HepG2 (cell line): ENCODE results near the gene GMEB1. TPM values are rescaled to one million over a fixed set of nuclear protein-coding genes. Genes with fewer than 3 reads are reported as not detected.

Experiments
- ADNP ChIP-seq: sonication (generic); formaldehyde crosslinking; IDR thresholded peaks from 2 replicates; pipeline ENCODE4 v1.4.0; 2020; ENCODE audit warnings: missing genetic modification reagents
- ATF3 ChIP-seq: sonication (generic); formaldehyde crosslinking; IDR thresholded peaks from 2 replicates; pipeline ENCODE4 v1.4.0; 2020; ENCODE audit warnings: missing genetic modification reagents
- BCL6 ChIP-seq: IDR thresholded peaks from 2 replicates; pipeline ENCODE4 v1.6.1; 2016; ENCODE audit warnings: missing genetic modification reagents, missing compliant biosample characterization
- CBX5 ChIP-seq: sonication (generic); formaldehyde crosslinking; IDR thresholded peaks from 2 replicates; pipeline ENCODE4 v1.4.0; 2020; ENCODE audit warnings: missing genetic modification reagents, borderline replicate concordance
- CCDC6 ChIP-seq: sonication (generic); formaldehyde crosslinking; IDR thresholded peaks from 2 replicates; pipeline ENCODE4 v1.8.1; 2022; ENCODE audit warnings: mild to moderate bottlenecking, missing genetic modification reagents, moderate library complexity
- CEBPG ChIP-seq: IDR thresholded peaks from 2 replicates; pipeline ENCODE4 v1.6.1; 2016
- DDIT3 ChIP-seq: sonication (generic); formaldehyde crosslinking; IDR thresholded peaks from 2 replicates; pipeline ENCODE4 v1.4.0; 2020; ENCODE audit warnings: mild to moderate bottlenecking, missing genetic modification reagents
- FOXK1 ChIP-seq: sonication (generic); formaldehyde crosslinking; IDR thresholded peaks from 2 replicates; pipeline ENCODE4 v1.4.0; 2020; ENCODE audit warnings: low read depth, missing genetic modification reagents, borderline replicate concordance
- ISX ChIP-seq: sonication (generic); formaldehyde crosslinking; conservative IDR thresholded peaks from 2 replicates; pipeline ENCODE4 v1.5.0; 2020; ENCODE audit warnings: missing genetic modification reagents
- KDM3A ChIP-seq: IDR thresholded peaks from 2 replicates; pipeline ENCODE4 v1.6.1; 2018; ENCODE audit warnings: low read depth, missing compliant biosample characterization
- LCORL ChIP-seq, 2 experiments: fragments of 450-650 bp in 1 of 2; sonication (generic) in 1 of 2; formaldehyde crosslinking in 1 of 2; IDR thresholded peaks; 2 replicates each; pipeline versions ENCODE4 v1.5.0 to v1.6.1; 2017 to 2020; ENCODE audit warnings: antibody characterized with exemption in 1 of 2, missing genetic modification reagents in 1 of 2
- MBD4 ChIP-seq: IDR thresholded peaks from 2 replicates; pipeline ENCODE4 v1.6.1; 2012; ENCODE audit warnings: low read length, inconsistent platforms, borderline replicate concordance
- MZF1 ChIP-seq: sonication (generic); formaldehyde crosslinking; IDR thresholded peaks from 2 replicates; pipeline ENCODE4 v1.8.1; 2023; ENCODE audit warnings: mild to moderate bottlenecking, missing genetic modification reagents, borderline replicate concordance
- RARA ChIP-seq: IDR thresholded peaks from 2 replicates; pipeline ENCODE4 v1.6.1; 2016; ENCODE audit warnings: missing genetic modification reagents, missing compliant biosample characterization
- RBM39 ChIP-seq: fragments of 200-400 bp; formaldehyde crosslinking; IDR thresholded peaks from one replicate; pipeline ENCODE4 v1.6.1; 2018; ENCODE audit warnings: antibody characterized with exemption, mild to moderate bottlenecking, low read depth, low read length; ENCODE audit not compliant: poor library complexity, severe bottlenecking
- REXO4 ChIP-seq: sonication (generic); formaldehyde crosslinking; IDR thresholded peaks from 2 replicates; pipeline ENCODE4 v1.8.0; 2022; ENCODE audit warnings: missing genetic modification reagents, mild to moderate bottlenecking, borderline replicate concordance
- SMAD9 ChIP-seq: sonication (generic); formaldehyde crosslinking; IDR thresholded peaks from 2 replicates; pipeline ENCODE4 v1.5.1; 2020; ENCODE audit warnings: mild to moderate bottlenecking, missing genetic modification reagents
- SP5 ChIP-seq: IDR thresholded peaks from 2 replicates; pipeline ENCODE4 v1.6.1; 2016; ENCODE audit warnings: low read depth, borderline replicate concordance
- TBX2 ChIP-seq: sonication (generic); formaldehyde crosslinking; IDR thresholded peaks from 2 replicates; pipeline ENCODE4 v1.5.0; 2020; ENCODE audit warnings: missing genetic modification reagents, mild to moderate bottlenecking, borderline replicate concordance
- TEAD3 ChIP-seq: optimal IDR thresholded peaks from 2 replicates; pipeline ENCODE3; 2016; ENCODE audit warnings: borderline replicate concordance
- ZBTB21 ChIP-seq: sonication (generic); formaldehyde crosslinking; IDR thresholded peaks from 2 replicates; pipeline ENCODE4 v1.4.0; 2020; ENCODE audit warnings: missing genetic modification reagents
- ZBTB26 ChIP-seq: IDR thresholded peaks from 2 replicates; pipeline ENCODE4 v1.6.1; 2016; ENCODE audit warnings: missing compliant biosample characterization, missing genetic modification reagents, borderline replicate concordance
- ZMYM3 ChIP-seq: sonication (generic); formaldehyde crosslinking; IDR thresholded peaks from 2 replicates; pipeline ENCODE4 v1.5.1; 2020; ENCODE audit warnings: mild to moderate bottlenecking, missing genetic modification reagents
- ZNF143 ChIP-seq: sonication (generic); formaldehyde crosslinking; IDR thresholded peaks from 2 replicates; pipeline ENCODE4 v1.4.0; 2020; ENCODE audit warnings: missing genetic modification reagents
- ZNF20 ChIP-seq: sonication (generic); formaldehyde crosslinking; IDR thresholded peaks from 2 replicates; pipeline ENCODE4 v1.4.0; 2020; ENCODE audit warnings: mild to moderate bottlenecking, moderate library complexity, missing genetic modification reagents
- ZNF256 ChIP-seq: sonication (generic); formaldehyde crosslinking; conservative IDR thresholded peaks from 2 replicates; pipeline ENCODE4 v1.4.0; 2020; ENCODE audit warnings: missing genetic modification reagents
- ZNF260 ChIP-seq: sonication (generic); formaldehyde crosslinking; IDR thresholded peaks from 2 replicates; pipeline ENCODE4 v1.4.0; 2020; ENCODE audit warnings: missing genetic modification reagents, low read depth, mild to moderate bottlenecking, borderline replicate concordance
- ZNF335 ChIP-seq: sonication (generic); formaldehyde crosslinking; IDR thresholded peaks from 2 replicates; pipeline ENCODE4 v1.4.0; 2020; ENCODE audit warnings: missing genetic modification reagents
- ZNF33B ChIP-seq: sonication (generic); formaldehyde crosslinking; IDR thresholded peaks from 2 replicates; pipeline ENCODE4 v1.5.1; 2020; ENCODE audit warnings: mild to moderate bottlenecking, missing genetic modification reagents
- ZNF546 ChIP-seq: sonication (generic); formaldehyde crosslinking; conservative IDR thresholded peaks from 2 replicates; pipeline ENCODE4 v1.8.1; 2023; ENCODE audit warnings: mild to moderate bottlenecking, missing genetic modification reagents
- polyA plus RNA-seq, 8 experiments: library from polyadenylated mRNA; depleted of rRNA in 3 of 8; stranded (reverse) in 7 of 8; unstranded in 1 of 8; fragments of >200 nt; fragmentation: Illumina TruSeq in 4 of 8; extraction: Trizol in 4 of 8; gene quantifications; 2 replicates each; pipeline versions ENCODE4 v1.2.1 to v1.2.3, GENCODE V29; 2011 to 2016; ENCODE audit warnings: low read depth in 4 of 8, missing spikeins in 1 of 8, mixed read lengths in 1 of 8; ENCODE audit not compliant: insufficient read depth in 1 of 8
- total RNA-seq, 5 experiments: library from RNA; depleted of rRNA; stranded (reverse); fragments of >200 nt; fragmentation: Illumina TruSeq; extraction: Trizol; gene quantifications; 2 replicates each; pipeline ENCODE4 v1.2.3, GENCODE V29; 2016; ENCODE audit warnings: low read depth in 1 of 5

The GMEB1 gene
- total and polyA plus RNA-seq, 2 of the 13 experiments (the other 11 are each of a cell fraction or from before 2014, with no cell fraction given) = 3.0 to 6.0 TPM

- TF ChIP-seq SP5 (no peak; the same call in 1 of the 2 replicates), RARA (CRISPR knock-in tag) (peak; percentile 66), CBX5 (peak; percentile 91), ZMYM3 (CRISPR knock-in tag) (no peak), TEAD3 (CRISPR knock-in tag) (peak; percentile 77), ZNF256 (peak; percentile 85), DDIT3 (CRISPR knock-in tag) (no peak; the same call in 1 of the 2 replicates), BCL6 (peak; percentile 80), TBX2 (peak; percentile 80), ZNF33B (no peak), RBM39 (no peak), ZNF260 (CRISPR knock-in tag) (no peak), FOXK1 (CRISPR knock-in tag) (peak; percentile 70), CEBPG (CRISPR knock-in tag) (peak; percentile 67), ZNF335 (CRISPR knock-in tag) (peak; percentile 89), ATF3 (CRISPR knock-in tag) (peak; percentile 67), MZF1 (CRISPR knock-in tag) (no peak), ZBTB26 (CRISPR knock-in tag) (no peak), ZNF546 (CRISPR knock-in tag) (0 out of 2 replicates have a peak, but pooled peaks have one; percentile 17), ZNF143 (peak; percentile 91), MBD4 (peak; percentile 99; the same call in 1 of the 2 replicates), KDM3A (CRISPR knock-in tag) (peak; percentile 98), ISX (CRISPR knock-in tag) (peak; percentile 53; the same call in 1 of the 2 replicates), ZBTB21 (peak; percentile 73; the same call in 1 of the 2 replicates), LCORL (IDR thresholded peaks at IDR 0.05) (peak; percentile 88), LCORL (CRISPR knock-in tag; IDR thresholded peaks at IDR 0.05) (no peak), ZNF20 (CRISPR knock-in tag) (no peak), ADNP (CRISPR knock-in tag) (no peak), REXO4 (no peak), SMAD9 (no peak), CCDC6 (CRISPR knock-in tag) (peak; percentile 73)
Measured at GRCh38 chr1:28648474-28649198, 19.9 kb upstream of the GMEB1 start, which contains the start of gene RNU11 (continued).
